GM12864 (cell line): ENCODE measurements around the gene TMEM132E.
A peak's percentile ranks its signal among the peaks of the same experiment; 100 is the strongest.

ENCODE experiments used
- DNase-seq: peaks from one replicate; pipeline ENCODE4 v3.0.0-alpha.2; 2011; ENCODE audit warnings: low read depth
- H3K4me3 ChIP-seq: 2 replicates; pipeline ENCODE4 v1.5.1; 2011; ENCODE audit warnings: mild to moderate bottlenecking, low read depth, low read length, control low read depth
- TF ChIP-seq, protein P1 (sequence below): IDR thresholded peaks from 2 replicates; pipeline ENCODE4 v1.5.1; 2011; ENCODE audit warnings: low read depth, mild to moderate bottlenecking, moderate library complexity, low read length, control low read depth, inconsistent platforms; ENCODE audit errors: missing control alignments

Gene TMEM132E

GRCh38 chr17:34633351-34633750 lies 54.0 kb downstream of the TMEM132E start:
- no peak for DNase-seq
- TF ChIP-seq, protein P1, sequence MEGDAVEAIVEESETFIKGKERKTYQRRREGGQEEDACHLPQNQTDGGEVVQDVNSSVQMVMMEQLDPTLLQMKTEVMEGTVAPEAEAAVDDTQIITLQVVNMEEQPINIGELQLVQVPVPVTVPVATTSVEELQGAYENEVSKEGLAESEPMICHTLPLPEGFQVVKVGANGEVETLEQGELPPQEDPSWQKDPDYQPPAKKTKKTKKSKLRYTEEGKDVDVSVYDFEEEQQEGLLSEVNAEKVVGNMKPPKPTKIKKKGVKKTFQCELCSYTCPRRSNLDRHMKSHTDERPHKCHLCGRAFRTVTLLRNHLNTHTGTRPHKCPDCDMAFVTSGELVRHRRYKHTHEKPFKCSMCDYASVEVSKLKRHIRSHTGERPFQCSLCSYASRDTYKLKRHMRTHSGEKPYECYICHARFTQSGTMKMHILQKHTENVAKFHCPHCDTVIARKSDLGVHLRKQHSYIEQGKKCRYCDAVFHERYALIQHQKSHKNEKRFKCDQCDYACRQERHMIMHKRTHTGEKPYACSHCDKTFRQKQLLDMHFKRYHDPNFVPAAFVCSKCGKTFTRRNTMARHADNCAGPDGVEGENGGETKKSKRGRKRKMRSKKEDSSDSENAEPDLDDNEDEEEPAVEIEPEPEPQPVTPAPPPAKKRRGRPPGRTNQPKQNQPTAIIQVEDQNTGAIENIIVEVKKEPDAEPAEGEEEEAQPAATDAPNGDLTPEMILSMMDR, result no peak
- no peak overlapping the region for H3K4me3 ChIP-seq

DNA sequence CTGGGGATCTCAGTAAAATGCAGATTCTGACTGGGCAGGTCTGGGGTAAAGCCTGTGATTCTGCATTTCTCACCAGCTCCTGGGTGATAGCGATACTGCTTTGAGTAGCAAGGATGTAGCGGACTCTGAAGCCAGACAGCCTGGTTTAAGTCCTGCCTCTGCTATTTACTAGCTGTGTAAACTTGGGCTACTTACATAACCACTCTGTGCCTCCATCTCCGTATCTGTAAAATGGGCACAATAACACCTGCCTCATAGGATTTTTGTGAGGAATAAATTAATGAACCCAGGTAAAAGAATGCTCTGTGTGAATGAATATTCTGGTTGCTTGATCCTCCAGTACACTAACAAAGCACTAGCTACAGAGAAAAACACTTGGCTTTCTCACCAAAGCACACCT lies 54.4 kb downstream of the TMEM132E start:
- no peak for DNase-seq
- TF ChIP-seq, protein P1, result no peak

DNA sequence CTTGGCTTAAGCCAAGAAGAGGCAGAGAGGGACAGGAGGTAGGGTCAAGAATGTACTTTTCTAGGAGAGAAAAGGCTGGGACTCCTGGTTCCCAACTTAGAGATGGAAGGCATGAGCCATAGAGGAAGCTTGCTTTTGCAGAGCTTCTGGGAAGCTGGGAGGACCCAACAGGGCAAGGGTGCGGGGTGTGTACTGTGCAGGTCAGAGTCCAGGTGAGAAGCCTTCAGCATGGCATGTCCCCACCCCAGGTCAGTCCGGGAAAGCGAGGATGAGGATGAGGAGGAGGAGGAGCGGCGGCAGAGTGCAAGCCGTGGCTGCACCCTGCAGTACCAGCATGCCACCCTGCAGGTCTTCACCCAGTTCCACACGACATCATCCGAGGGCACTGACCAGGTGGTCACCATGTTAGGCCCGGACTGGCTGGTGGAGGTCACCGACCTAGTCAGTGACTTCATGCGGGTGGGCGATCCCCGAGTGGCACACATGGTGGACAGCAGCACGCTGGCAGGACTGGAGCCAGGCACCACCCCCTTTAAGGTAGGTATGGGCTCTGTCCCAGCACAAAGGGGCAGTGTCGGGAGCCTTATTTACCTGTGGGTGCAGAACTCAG lies 55.3 kb downstream of the TMEM132E start:
- TF ChIP-seq, protein P1, result no peak
- H3K4me3 ChIP-seq, result no peak overlapping the region
- DNase-seq, result no peak

More for the DNA sequence above, 54.4 kb downstream of the TMEM132E start:
- H3K4me3 ChIP-seq, result no peak overlapping the region

DNA sequence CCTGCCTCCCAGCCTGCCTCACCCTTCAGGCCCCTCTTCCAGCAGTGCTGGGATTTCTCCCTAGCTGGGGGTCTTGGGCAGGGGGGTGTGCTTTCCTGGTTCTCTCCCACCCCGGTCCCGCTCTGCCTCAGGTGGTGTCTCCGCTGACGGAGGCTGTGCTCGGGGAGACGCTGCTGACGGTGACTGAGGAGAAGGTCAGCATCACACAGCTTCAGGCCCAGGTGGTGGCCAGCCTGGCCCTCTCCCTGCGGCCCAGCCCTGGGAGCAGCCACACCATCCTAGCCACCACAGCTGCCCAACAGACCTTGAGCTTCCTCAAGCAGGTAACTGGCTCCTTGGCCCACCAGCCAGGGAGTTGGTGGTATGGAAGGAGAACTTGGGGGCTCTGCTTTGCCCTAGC lies 56.5 kb downstream of the TMEM132E start:
- TF ChIP-seq, protein P1, result no peak
- H3K4me3 ChIP-seq, result no peak overlapping the region
- no peak for DNase-seq

GRCh38 chr17:34637041-34637547 lies 57.7 kb downstream of the TMEM132E start:
- no peak for DNase-seq

DNA sequence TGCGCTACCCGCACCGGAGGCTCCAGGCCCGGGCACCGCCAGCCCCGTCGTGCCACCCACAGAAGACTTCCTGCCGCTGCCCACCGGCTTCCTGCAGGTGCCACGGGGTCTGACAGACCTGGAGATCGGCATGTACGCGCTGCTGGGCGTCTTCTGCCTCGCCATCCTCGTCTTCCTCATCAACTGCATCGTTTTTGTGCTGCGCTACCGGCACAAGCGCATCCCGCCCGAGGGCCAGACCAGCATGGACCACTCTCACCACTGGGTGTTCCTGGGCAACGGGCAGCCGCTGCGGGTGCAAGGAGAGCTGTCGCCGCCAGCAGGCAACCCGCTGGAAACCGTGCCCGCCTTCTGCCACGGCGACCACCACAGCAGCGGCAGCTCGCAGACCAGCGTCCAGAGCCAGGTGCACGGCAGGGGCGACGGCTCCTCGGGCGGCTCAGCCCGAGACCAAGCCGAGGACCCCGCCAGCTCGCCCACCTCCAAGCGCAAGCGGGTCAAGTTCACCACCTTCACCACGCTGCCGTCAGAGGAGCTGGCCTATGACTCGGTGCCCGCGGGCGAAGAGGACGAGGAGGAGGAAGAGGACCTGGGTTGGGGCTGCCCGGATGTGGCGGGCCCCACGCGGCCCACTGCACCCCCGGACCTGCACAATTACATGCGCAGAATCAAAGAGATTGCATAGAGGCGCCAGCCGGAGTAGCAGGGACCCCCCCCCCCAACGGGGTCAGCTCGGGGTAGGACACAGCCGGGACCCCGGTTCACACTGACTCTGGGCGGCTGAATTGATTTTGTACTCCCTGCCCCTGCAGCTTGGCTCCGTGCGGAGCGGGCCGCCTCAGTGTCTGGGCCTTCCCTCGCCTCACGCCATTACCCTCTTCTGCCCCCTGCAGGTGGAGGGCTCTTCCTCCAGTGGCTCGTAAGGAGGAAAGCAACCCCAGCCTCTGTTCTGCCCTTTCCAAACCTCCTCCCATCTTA lies 58.5 kb downstream of the TMEM132E start:
- TF ChIP-seq, protein P1, result peak; percentile 91
- peak; percentile 1 for DNase-seq

More at GRCh38 chr17:34637041-34637547, 57.7 kb downstream of the TMEM132E start:
- no peak overlapping the region for H3K4me3 ChIP-seq
- TF ChIP-seq, protein P1, result no peak

More for the DNA sequence above, 58.5 kb downstream of the TMEM132E start:
- H3K4me3 ChIP-seq, result no peak overlapping the region
